OCI-LY3 (cell line): ENCODE results near the gene PCP4.

Experiments
- EZH2phosphoT487 ChIP-seq: fragments of 200-600 bp; shearing (Covaris generic); IDR thresholded peaks from 2 replicates; pipeline ENCODE4 v1.6.1; 2018; ENCODE audit warnings: antibody characterized with exemption, mixed run types, low read depth
- TF ChIP-seq, protein P1 (sequence below): fragments of 200-600, 300-600 bp; sonication (generic); IDR thresholded peaks from 2 replicates; pipeline ENCODE4 v1.5.1; 2014; ENCODE audit warnings: antibody characterized with exemption, low read length, low read depth

DNA sequence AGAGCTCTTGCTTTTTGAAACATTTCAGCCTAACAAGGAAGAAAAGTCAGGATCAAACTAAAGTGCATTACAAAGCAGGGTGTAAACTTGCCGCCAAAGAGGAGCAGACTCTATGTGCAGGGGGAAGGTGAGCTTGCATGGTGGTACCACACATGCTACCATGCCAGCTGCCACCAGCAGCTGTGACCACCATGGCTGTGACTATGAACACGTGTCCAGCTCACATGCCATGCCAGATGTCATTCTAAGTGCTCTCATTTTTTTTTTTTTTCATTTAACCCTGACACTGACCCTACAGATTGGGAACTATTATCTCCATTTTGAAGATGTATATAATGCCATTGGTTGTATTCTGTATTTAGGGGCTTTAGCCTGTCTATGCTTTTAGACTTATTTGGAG is 79.0 kb downstream of the PCP4 start:
- TF ChIP-seq, protein P1, sequence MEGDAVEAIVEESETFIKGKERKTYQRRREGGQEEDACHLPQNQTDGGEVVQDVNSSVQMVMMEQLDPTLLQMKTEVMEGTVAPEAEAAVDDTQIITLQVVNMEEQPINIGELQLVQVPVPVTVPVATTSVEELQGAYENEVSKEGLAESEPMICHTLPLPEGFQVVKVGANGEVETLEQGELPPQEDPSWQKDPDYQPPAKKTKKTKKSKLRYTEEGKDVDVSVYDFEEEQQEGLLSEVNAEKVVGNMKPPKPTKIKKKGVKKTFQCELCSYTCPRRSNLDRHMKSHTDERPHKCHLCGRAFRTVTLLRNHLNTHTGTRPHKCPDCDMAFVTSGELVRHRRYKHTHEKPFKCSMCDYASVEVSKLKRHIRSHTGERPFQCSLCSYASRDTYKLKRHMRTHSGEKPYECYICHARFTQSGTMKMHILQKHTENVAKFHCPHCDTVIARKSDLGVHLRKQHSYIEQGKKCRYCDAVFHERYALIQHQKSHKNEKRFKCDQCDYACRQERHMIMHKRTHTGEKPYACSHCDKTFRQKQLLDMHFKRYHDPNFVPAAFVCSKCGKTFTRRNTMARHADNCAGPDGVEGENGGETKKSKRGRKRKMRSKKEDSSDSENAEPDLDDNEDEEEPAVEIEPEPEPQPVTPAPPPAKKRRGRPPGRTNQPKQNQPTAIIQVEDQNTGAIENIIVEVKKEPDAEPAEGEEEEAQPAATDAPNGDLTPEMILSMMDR, result no peak
- TF ChIP-seq EZH2phosphoT487, result no peak
